Measurements from ENCODE around the gene GPR4.

GRCh38 chr19:45558399-45558878 lies 43.6 kb downstream of the GPR4 start:
- TF ChIP-seq POLR2A (IDR thresholded peaks at IDR 0.05), result no peak
- TF ChIP-seq CTCF (IDR thresholded peaks at IDR 0.05), result peak; percentile 49 to 82 (median 66)
- no peak for TF ChIP-seq EP300 (IDR thresholded peaks at IDR 0.05; ENCODE audit: low read depth)
- no peak for TF ChIP-seq POLR2AphosphoS5 (IDR thresholded peaks at IDR 0.05)
